HG03432 (cell line): ENCODE measurements around the gene MAP1LC3A.

Experiments
- ATAC-seq: cut with Tn5 transposase; IDR thresholded peaks from one replicate; pipeline ENCODE4 v1.9.1; 2021; ENCODE audit warnings: mild to moderate bottlenecking, moderate library complexity; ENCODE audit not compliant: unreplicated experiment

MAP1LC3A gene

DNA sequence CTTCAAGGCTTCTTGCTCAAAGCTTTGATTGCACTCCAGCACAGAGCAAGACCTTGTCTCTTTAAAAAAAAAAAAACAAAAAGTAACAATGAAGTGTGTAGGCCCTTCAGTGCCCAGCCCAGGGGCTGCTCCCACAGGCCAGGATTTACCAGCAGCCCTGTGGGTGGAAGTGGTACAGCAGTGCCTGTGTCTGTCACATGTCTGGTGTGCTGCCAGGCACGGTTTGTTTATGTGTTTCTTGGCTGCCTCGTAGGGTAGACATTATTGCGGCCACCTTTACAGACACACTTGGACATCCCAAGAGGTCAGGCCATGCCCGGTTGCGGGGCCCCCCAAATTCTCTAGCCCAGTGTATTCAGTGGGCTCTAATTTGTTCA is 29.6 kb upstream of the MAP1LC3A start:
- ATAC-seq: no peak

DNA sequence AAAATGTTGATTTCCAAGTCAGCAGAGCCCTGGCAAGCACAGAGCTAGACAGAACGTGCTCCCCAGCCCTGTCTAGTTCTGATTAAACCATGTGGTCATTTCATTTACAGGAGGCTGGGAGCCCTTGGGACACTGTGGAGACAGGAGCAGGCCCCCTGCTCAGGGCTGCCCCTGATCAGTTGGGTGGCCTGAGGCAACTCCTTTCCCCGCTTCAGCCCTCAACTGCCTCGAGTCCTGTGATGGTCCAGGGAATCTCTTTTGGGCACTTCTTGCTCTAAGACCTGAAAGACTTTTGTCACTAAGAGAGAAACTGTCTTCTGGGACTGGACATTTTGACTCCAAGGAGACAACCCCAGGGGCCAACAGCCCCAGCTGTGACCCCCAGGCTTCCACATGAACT is 28.8 kb upstream of the MAP1LC3A start:
- no peak for ATAC-seq

DNA sequence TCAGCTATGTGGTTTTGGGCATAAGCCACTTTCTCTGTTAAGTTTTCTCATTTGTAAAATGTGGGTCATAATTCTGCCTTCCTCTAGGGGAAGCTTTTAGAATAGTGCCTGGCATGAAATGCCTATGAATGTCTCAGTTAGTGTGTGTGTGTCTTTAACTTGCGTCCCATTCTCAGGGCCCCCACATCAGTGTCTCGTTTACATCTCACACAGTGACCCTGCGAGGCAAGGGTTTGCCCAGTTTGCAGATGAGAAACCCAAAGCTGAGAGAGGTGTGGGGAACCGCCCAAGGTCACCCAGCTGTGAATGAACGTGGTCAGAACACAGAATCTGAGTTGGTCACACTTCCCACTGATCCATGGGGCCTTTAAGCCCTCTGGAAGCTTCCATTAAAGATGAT is 28.2 kb upstream of the MAP1LC3A start:
- no peak for ATAC-seq

DNA sequence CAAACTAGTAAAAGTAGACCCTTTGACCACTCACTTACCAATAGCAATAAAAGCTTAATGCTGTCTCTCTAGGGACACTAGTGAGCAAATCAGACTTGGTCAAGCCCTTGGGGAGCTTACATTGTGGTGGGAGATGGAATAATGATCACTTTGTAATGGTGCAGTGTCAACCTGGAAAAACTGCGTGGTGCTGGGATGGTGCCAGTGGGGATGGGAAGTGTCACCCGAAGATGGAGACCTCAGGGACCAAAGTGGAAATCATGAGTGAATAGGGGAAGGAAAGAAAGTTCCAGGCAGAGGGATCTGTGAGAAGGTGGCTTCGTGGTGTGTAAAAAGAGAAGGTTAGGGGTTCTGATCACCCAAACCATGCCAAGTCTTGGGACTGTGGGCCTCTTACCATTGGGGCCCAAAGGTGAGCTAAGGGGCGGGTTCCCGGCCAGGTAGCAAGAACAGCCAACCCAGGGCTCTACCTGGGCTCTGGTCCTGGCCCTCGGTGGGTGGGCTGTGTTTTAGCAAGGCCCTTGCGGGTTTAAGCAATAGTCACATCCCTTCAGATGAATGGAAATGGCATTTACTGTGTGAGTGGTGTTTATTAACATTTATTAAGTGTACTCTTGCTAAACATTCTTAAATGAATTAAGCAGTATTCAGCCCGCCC is 26.8 kb upstream of the MAP1LC3A start:
- no peak for ATAC-seq

DNA sequence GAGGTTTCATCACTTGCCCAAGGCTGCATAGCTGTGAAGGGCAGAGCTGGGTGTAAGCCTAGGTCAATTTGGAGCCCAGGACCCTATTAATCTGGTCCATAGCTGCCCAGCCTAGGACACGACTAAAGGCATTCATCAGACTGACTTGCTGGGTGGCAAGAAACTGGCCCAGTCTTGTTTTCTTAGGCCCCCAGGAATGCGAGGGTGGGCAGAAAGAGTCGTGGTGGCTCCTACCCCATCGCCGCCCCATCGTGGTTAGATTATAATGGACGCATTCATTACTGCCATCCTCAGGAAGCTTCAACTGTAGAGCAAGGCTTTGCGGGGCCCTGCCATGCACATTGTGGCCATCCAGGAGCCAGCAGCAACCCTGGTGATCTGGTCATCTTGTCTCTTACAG is 26.2 kb upstream of the MAP1LC3A start:
- no peak for ATAC-seq

DNA sequence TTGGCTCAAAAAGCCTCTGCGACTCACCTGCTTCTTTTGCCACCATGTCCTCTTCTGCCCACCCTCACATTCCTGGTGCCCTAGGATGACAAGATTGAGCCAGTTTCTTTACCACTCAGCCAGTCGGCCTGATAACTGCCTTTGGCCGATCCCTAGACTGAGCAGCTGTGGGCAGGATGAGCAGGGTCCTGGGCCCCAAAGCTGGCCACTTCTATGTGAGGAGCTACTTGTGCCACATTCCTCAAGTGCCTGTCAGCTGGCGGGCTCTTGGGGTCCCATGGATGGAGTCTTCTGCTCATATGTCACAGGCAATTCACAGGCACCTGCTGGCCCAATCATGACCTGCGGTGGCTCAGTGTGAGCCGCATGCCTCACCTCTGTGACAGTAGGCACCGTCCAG is 25.8 kb upstream of the MAP1LC3A start:
- no peak for ATAC-seq

DNA sequence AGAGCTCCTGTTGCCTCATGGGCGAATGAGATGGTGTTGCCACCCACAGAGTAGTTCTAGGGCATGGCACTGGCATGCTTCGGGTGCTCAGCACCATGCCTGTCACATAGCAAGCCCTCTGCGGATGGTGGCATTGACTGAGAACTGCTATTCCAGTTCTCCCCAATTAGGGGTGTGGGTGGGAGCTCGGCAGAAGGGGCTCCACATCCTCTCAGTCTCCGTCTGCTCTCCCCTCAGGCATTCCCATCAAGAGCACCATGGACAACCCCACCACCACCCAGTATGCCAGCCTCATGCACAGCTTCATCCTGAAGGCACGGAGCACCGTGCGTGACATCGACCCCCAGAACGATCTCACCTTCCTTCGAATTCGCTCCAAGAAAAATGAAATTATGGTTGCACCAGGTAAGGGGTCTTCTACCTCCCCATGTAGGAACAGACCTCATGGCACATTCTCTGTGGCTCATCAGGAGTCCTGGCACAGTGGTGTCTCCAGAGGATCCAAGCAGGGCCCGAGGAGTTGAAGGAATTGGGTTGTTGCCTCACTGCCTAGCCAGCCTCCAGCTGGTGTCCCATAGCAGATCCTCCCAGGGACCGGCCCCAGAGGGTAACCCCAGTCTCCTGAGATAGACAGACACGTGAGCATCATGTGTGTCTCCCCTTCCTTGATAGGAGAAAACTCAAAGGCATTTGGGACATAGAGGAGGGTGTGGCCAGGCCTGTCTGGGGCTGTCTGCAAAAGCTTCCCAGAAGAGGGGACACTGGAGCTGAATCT is 23.9 kb upstream of the MAP1LC3A start:
- ATAC-seq: no peak

DNA sequence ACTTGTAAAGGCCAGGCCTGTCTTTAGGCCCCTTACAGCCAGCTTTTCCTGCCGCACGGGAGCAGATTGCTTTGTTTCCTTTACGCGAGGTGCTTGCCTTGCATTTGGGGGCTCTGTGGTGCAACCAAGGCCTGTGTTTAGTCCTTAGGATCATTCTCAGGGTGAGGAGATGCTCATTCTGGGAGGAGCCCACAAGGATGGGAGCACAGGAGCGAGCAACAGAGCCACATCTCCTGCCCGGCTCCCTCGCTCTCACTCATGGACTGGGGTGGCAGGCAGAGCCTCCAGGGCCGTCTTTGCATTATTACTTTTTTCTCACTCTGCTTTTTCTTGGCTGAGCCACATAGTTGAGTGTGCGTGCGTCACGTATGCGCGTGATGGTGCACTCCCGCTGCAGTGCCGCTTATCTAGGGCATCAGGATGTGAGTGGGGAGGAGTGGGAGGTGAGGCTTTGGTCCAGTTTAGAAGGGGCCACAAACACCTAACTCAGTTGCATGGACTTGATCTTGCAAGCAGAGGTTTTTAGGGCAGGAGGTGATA is 23.1 kb upstream of the MAP1LC3A start:
- ATAC-seq: no peak

DNA sequence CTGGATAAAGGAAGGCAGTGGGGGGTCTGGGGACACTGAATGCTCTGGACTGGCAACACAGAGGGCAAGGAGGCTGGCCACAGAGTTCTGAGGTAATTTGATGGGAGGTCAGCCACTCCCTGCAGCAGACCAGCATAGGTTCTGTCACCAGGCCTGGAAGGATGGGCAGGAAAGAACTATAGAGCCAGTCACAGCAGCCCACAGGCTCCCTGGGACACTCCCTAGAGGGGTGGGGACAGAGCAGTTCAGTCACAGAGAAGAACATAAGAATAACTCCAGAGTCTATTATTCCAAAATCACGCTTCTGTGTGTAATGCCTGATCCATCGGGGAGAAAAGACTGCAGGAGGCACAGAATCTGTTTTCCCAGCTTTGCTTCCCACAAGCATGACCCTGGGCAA is 22.7 kb upstream of the MAP1LC3A start:
- no peak for ATAC-seq

DNA sequence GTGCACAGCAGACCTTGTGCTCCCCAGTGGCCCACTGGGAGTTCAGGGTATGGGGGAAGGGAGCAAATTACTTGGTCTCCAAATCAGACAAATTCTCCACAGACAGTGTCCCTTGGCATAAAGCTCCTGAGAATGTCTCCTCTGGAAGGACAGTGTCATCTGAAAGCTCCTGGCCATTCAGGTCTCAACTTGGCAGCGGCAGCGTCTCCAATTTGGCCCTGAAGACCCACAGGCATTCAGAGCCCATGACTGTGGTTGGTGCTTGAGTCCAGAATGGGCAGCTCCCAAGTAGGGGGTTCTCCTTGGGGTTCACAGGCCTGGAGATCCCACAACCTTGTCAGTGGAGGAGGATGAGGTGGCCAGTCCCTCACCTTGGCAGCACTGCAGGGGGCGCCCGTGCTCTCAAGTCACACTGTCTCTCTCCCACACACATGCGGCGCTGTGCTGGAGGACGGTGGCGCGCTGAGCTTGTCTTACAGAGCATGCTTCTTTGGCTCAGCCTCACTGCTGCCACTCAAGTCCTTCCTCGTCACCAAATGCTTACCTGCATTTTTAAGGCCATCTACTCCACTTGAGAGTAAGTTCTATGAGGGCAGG is 21.6 kb upstream of the MAP1LC3A start:
- no peak for ATAC-seq

DNA sequence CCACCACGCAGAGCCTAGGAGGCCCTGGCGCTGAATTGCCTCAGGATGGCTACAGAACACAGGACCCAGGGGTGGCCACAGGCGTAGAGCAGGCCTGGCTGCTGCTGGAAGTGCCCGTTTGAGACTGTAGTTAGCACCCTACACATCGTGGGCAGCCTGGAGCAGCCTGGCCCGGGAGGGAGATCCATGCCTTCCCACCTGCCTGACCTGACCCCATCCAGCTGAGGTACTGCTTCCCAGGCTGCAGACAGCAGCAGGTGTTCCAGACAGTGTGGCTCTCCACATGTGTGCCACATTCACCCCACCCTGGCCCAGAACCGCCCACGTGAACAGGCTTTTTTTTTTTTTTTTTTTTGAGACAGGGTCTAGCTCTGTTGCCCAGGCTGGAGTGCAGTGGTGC is 20.9 kb upstream of the MAP1LC3A start:
- ATAC-seq: no peak

DNA sequence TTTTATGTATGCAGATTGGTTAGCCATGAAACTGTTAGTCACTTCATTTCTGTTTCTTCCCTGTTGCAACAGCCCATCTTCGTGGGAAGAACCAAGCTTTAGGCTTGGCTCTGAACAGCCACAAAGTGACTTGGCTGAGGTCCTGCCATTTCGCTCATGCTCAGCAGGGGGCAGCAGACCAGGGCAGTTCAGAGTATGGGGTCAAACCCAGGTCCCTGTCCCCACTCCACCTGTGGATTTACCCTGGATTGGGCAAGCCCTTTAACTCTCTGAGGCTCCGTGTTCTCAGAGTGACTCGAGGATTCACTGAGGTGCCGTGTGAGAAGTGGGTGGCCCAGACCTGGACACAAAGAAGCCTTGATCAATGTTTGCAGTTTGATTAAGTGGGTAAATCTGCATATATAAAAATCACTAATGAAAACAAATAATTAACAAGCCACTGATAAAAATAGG is 19.8 kb upstream of the MAP1LC3A start:
- ATAC-seq: no peak

DNA sequence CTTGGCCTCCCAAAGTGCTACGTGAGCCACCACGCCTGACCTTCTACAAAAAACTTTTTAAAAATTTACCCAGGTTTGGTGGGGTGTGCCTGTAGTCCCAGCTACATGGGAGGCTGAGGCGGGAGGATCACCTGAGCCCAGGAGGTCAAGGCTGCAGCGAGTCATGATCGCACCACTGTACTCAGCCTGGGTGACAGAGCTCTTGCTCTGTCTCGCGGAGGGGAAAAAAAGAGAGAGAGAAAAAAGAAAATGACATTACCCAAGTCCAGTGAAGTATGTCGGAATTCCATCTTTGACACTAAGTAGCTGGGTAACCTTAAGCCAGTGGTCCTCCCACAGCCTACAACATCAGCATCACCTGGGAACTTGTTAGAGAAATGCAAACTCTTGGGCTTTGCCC is 18.8 kb upstream of the MAP1LC3A start:
- no peak for ATAC-seq

DNA sequence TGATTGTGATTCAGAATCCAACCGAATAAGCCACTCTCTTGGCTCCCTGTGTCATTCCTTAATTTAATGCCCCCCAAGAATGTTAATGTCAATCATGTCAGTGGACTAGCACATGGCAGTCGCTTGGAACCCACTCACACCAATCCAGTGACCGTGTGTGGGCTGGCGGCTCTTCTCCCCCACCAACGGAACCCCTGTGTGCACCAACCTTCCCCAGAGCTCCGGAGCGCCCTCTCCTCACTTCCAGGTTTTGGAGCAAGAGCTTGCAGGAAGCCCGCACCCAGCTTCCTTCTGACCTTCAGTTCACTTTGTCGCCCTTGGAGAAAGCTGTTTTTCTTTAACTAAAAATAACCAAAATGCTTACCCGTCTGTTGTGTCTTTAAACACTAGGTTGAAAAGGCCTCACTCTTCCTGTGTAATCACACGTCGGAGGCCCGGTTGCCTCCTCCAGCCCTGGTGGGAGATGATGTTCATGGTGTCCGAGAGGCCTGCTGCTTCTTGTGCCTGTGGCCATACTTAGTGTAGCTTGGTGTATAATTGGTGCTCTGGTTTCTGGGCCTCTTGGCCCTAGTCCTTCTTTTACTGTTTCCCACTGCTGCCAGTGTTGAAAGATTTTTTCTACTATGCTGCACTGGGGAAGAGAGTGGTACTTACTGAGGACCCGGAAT is 17.8 kb upstream of the MAP1LC3A start:
- ATAC-seq: no peak

DNA sequence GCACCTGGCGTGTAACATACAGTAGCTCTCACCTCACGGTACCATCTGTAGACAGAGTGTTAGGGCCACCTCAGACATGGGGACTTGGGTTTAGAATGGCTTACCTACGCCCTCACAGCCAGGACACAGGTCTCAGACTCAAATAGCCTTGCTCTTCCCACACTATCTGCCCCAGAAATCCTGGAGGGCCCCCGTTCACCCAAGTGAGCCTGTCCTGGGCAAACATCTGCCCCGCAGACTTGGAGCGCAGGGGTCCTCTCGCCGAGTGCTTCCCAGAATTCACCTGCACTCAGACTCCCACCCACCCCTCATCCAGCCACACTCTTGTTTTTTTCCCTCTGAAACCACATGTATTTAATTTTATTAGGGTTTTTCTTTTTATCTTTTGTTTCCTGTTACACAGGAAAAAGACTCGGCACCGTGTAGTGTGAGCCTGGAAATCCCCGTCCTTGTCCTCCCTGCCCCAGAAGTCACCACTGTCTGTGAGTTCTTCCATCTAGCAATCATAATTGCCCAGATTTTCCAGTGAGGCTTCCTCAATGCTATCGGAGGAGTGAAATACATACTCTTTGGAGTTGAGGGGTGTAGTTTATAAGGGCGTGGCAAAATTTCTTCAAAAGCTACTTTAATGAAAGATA is 17.1 kb upstream of the MAP1LC3A start:
- ATAC-seq: no peak

DNA sequence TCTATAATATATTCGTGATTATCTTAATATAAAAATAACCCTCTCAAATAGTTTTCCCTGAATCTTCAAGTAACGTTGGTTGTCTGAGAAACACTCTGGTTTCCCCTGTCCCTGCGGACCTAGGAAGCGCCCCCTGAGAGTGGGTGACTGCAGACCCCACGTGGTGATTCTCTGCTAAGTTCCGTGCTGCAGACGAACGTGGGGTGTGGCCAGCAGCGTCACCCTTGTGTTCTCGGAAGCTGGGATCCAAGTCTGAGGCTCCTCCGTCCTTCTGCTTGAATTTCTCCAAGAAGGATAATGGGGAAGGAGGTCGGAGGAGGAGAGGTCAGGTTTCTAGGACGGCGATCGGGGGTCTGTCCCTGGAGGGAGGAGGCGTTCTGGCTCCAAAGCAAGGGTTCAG is 16.6 kb upstream of the MAP1LC3A start:
- ATAC-seq: no peak

DNA sequence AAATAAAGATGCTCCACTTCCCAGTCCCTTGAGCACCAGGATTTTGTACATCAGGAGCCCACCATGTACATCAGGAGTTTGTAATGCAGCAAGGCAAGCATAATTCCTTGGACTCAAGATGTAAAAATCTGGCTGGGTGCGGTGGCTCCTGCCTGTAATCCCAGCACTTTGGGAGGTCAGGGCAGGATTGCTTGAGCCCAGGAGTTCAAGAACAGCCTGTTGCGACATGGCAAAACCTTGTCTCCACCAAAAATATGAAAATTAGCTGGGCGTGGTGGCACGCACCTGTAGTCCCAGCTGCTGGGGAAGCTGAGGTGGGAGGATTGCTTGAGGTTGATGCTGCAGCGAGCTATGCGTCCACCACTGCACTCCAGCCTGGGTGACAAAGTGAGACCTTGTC is 16.1 kb upstream of the MAP1LC3A start:
- ATAC-seq: no peak

DNA sequence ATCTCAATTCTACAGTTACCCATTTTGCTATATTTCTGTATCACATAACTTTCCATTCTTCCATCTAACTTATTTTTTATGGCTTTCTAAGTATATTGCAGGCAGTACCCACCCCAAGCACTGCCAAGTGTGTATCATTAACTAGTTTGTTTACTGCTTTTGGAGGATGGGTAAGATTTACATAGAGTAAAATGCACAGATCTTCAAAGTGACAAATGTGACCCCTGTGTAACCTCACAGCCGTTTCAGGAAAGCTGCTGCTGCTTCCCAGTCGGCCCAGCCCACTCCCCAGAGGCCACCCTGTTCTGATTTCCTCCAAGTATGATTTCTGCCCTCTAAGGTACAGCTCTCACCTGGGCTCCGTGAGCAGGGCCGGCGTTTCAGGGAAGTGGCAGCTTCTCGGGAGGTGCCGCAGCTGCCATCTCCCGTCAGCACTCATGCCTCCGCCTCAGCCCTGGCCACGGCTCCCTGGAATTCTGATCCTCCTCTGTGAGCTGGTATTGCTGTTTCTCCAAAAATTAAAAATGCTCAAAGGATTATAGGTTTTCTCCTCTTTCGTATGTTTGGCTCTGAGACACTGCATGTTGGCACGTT is 15.0 kb upstream of the MAP1LC3A start:
- ATAC-seq: no peak

DNA sequence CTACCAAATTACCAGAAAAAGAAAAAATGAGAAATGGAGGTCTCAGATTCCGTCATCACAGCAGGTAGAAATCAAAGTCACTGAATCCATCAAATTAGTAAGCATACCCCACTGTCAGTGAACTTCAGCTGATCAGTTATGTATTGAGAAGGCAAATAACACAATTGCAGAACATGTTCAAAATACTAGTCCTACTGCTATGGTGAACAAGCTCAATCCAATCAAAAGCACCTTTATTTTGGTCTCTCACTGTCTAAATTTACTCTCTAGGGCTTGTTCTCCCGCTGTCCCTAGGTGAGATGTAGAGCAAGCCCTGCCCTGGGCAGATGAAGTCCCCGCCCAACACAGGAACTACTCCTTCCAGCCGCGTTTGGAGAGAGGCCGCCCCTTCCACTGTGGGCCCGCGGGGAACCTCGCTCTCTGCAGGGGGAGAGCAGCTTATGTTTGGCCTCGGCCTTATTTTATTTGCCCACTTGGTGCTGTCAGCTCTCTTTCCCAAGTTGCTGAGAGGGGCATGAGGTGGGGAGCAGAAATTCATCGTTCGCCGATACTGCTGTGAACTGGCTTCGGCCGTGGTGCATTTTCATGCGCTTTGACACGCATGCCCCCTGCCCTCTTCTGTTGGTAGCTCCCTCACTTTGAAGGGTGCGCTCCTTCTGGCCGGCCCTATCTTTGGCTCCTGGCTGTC is 14.3 kb upstream of the MAP1LC3A start:
- no peak for ATAC-seq

DNA sequence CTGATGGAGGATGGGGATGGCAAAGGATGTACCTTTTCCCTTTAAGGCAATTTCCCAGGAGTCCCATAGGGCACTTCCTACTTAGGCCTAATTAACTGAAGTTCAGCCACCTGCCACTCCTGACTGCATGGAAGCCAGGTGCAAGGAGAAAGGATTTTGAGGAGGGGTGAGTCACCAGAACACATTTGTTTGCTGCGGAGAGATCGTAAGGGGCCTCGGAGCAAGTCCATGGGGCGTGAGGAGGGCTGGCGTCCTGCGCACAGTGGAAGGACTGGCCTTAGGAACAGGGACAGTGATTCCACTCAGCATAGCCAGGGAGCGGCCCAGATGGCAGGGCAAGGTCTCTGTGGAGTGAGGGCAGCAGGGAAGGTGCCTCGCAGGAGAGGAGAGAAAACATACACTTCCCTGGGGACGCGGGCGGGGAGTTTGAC is 11.8 kb upstream of the MAP1LC3A start:
- ATAC-seq: no peak
